Stimulated activated CD8-positive, alpha-beta memory T cell treated with anti-CD3 and anti-CD28 coated beads, Interleukin-7, amount 100 ng/mL, for 48 hours (primary cell): ENCODE data around the gene ASAP2.
"Not testable (repeated sequence)": the region's sequence is repeated elsewhere in the genome, so short reads cannot be mapped to it uniquely, and the experiment has no call there.

ENCODE experiments used
- DNase-seq, 2 donors: peaks; one replicate each; pipeline ENCODE4 v3.0.0-alpha.2; 2020; ENCODE audit warnings: low read depth in 1 of 2; ENCODE audit errors: extremely low read depth in 1 of 2

The ASAP2 gene

DNA sequence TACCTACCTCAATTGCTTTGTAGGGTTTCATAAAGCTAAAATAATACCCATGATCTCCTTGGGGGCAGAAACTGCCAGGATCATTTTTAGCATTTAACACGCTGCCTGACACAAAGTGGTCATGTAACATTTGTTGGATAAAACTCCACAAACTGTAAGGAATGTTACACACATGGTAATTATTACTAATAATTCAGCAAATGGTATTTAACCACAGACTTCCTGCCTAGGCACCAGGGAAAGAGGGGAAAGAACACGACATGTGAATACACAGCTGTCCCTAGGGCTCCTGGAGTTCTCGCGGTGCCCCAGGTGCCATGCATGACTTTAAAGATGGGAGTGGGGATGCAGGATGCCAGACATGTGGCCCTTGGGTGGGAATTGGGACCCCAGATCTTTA, 43.5 kb downstream of the ASAP2 start:
- DNase-seq: no peak

DNA sequence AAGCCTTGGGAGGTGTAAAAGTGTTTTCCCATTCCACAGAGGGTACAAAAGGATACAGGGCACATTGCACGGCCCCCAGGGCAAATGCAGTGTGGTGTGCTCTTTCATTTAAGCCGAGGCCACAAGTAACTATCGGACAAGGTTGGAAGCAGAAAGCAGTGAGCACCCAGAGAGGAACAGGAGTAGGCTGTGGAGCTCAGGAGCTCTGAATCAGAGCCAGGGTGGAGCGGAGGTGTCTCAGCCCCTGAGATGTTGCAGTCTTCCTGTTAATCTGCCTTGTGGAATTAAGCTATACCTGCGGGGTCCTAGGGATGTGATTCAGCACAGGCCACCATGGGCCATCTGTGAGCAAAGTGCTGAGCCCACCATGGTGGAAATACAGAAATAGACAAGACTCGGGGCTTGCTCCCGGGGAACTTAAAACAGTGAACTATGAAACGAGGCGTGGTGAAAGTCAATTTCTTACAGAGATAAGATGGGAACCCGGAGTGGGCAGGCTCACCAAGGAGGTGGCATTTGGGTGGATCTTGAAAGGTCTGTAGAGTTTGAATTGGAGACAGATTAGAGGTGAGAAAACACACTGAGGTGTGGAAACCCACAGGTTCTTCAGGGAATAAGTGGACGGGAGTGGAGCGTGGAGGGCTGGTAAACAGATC, 44.0 kb downstream of the ASAP2 start:
- no peak for DNase-seq

DNA sequence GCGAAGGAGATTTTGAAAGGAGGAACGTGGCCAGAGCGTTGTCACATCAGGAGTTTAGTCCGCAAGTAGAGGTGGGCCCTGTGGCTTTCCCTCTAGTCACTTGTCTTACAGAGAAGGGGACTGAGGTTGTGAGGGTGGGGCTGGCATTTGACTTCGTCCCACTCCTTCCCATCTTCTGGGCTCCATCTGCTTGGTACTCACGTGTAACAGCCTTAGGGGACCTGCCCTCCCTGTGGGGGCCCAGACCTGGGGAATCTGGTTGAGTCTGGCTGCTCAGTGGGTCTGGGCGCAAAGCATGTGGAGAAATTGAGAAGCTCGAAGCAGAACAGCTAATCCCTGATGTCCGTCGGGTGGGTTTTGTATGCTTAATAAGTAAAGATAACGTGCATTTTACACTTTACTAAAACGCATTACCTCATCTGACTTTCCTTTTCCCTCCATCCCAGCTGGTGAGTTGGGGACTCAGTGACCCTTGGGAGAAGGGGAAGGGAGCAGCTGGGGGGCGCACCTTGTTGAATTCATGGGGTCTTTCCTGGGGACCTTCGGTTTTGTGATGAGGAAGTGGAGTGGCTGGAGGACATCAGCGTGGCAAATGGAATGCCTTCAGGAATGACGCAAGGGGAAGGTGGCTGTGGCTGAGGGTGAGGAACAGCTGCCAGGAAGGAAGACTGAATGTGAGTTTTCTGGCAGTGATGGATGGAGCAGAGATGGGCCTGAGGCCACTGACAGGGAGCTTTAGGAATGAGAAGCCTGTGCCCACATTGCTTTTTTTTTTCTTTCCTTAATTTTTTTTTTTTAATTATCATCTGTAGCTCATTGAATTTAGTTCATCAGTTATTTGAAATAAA, 44.8 kb downstream of the ASAP2 start:
- DNase-seq: no peak

DNA sequence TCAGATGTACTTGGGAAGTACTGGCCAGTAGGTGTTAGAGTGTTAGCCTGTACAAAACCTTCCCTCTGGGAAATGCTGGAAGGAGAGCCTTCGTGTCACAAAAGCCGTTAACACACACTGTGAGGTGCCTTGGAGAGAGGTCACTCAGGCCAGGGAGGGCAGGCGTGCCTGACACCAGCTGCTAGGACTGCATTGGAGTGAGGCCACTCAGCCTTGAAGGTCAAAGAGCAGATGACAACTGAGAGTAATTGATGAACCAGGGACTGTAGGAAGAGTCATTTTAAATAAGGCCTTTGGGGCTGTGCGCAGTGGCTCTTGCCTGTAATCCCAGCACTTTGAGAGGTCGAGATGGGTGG, 45.4 kb downstream of the ASAP2 start:
- no peak for DNase-seq

DNA sequence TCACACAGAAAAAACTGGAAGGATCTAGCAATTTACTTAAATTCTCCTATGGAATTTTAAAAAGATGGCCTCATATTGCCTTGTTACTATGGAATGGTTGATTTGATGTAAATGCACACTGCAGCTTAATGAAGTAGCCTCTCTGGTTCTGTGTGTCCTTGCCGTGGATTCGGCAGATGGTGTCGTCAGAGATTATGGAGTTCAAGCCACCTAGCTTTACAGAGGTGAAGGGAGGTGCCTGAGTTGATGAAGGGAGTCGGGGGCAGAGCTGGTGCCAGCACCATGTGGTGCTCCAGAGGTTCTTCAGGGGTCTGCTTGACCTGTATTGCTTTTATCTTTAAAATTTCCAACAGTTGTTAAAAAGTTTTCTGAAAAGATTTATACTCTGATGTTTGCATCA, 48.8 kb downstream of the ASAP2 start:
- DNase-seq: no peak

DNA sequence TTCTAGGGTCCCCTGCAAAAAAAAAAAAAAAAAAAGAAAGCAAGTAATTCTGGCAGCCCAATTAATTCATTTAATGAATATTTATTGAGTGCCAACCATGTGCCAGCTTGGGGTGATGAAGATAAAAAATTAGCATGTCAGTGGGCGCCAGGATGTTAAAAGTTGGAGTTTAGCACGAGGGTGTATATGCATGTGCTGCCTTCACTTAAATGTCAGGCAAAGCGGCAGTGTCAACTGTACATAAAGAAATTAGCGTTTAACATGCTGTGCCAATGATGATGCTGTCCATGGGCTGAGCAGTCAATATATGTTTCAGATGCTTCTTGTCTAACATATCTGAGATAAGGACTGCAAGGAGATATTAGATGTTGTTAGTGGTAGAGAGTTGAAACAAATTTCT, 49.5 kb downstream of the ASAP2 start:
- DNase-seq: no peak

DNA sequence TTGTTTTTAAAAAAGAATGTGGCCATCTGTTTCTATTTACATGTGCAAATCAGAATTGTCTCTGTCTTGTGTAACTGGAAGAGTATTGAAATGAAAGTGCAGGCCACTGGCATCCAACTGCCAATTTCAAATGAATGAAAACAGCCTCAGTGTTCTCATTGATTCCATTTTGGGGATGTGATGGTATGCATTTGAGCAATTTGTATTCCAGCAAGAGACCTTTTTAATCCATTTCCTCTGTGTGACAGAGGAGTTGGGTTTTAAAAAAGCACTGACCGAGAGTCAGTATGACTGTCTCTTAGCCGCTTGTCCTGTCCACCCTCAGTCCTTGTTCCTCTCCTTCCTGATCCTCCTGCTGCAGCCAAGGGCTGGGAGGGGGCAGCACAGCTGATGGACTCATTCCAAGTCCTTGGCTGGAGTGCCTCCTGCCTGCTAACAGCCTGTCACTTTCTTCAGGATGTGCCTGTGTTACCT, 50.0 kb downstream of the ASAP2 start:
- no peak for DNase-seq

DNA sequence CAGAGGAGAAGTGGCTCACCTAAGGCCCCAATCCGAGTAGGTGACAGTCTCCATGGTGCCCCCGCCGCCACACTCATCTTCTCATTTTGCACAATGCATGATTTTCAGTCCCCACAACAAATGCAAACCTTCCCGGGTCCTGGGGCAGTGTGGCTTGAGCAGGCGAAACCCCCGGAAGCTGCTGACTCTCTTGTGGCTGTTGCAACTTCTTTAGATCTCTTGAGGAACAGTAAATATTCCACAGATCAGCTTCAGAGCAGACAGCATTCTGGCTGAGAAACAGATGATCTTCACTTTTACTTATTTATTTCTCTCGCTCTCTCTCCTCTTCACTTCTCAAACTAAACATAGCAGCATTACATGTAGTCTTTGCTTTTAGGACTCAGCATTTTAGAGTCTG, 51.9 kb downstream of the ASAP2 start:
- no peak for DNase-seq

DNA sequence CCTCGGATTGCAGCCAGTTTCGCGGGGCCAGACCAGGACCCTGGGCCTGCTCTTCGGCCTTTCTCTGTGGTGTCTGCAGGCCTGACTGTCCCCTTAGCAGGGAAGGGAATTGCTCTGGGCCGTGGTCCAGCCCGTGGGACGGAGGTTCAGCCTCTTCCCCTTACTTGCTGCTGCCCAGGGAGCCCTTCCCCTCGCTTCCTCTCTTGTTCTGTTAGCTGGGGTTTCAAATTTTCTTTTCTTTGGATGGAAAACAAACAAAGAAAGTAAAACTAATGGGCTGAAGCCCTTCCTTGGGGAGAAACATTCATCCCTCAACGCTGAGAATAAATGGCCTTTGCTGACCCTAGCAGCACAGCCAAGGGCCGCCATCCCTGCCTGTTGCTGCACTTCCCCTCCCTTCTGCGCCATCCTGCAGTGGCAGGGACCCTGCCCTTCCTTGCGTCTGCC, 52.4 kb downstream of the ASAP2 start:
- no peak for DNase-seq

DNA sequence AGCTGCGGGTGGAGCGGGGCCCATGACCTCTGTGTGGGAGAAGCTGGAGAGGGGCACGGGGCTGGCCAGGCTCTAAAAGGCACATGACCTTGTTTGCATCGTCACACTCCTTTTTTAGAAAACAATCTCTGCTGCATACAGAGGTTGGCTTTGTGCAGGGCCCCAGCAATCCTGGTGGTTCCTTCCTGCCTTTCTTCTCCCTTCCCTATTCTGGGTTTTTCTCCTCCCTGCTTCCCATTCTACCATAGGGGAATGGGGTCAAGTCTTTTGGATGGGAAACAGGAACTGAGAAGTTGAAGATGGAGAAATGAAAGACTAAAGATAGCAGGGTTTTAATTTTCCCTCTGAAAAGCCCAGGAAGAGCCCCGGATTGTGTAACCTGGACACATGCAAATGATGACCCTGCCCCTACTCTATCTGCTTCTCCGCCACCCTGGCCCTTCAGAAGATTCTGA, 53.9 kb downstream of the ASAP2 start:
- DNase-seq: no peak

DNA sequence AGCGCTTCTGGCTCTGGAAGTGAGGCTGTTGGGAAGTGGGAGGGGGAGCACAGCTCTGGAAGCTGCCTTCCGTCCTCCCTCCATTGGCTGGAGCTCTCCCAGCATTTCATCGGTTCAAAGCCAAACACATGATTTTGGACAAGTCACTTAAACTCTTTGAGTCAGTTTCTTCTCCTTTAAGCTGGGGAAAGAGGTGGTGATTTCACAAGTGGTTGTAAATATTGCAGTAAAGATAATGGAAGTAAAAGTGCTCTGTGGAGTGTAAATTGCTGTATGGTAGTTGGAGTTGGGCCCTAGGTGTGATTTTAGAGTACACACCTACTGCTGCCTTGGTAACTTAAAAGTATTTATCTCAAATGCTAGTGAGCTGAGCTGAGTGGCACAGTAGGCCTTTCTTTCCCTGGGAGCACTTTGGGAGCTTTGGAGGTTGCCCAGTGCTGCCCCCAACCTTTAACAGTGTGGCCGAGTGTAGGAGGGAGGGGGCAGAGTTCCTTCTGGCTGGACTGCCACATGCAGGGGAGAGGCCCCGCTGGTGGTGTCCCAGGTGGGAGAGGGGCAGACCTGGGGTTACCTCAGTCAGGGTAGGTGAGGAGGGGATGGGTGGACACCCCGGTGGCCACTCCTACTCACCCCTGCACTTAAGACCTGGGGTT, 54.7 kb downstream of the ASAP2 start:
- DNase-seq: no peak

DNA sequence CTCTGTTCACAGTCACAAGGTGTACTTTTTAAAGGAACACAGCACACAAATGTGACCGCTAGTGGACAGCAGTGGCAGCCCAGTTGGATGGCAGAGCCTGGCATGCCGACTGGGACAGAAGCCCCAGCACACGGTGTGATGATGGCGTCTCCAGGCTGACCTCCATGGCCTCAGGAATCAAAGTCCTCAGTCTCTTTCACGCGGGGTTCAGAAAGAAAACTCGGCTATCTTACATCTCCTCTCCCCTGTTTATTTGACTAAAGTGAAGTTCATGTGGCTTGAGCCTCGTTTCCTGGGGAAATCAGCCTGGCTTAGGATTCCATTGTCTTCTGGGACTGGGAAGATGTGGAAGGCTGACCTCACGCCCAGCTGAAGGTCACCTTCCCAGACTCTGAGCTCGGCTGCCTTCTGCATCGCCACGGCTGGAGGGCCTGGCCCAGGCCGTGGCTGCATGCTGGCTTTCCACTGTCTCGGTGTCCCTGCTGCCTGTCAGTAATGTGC, 56.1 kb downstream of the ASAP2 start:
- DNase-seq: no peak

DNA sequence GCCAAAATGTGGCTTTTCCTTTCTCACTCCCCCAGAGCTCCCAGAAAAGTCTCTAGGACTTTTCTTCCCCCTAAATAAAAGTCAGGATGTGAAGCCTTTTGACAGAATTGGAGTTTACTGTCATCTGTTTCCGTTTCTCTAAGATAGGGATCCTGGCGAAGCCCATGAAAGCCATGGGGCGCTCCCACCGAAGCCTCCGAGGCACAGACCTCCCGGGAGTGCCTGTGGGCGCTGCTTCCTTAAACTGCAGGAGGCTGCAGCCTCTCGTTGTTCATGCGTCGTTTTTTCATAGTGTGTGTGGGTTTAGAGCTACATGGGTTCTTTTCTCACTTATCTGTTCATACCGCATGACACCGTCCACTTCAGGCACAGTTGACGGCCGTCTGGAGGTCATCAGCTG, 56.8 kb downstream of the ASAP2 start:
- no peak for DNase-seq

DNA sequence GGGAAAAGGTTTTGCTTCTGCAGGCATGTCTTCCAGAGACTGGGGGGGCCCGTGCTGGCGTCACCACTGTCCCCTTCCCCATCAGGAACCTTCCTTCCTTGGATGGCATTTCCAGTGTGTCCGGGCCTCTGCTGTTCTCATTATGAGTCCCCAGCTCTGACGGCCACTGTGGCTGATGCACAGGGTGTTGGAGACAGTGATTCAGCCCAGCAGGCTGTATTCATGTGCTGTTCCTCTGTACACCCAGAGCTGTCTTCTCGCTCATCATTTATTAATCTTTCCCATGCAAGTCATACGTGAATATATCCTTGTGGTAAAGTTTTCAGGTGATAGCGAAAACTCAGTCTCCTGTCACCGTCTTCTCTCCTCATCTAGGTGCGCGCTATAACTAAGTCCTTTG, 57.7 kb downstream of the ASAP2 start:
- no peak for DNase-seq

DNA sequence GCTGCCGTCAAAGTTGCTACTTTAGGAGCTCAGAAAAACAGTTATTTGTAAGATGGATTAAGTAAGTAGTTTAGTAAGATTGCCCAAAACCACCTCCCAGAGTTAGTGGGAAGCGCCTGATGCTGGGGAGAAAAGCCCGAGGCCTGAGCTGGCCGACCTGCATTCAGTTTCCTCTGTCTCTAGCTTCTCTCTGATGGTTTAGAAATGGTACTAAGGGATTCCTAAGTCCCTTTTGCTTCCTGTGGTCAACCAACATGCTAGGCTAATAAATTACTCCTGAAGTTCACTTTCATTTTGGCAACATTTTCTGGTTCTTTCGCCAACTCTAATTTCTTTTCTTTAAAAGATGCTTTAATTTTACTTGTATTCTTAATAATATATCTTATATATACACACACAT, 60.1 kb downstream of the ASAP2 start:
- DNase-seq: no peak

DNA sequence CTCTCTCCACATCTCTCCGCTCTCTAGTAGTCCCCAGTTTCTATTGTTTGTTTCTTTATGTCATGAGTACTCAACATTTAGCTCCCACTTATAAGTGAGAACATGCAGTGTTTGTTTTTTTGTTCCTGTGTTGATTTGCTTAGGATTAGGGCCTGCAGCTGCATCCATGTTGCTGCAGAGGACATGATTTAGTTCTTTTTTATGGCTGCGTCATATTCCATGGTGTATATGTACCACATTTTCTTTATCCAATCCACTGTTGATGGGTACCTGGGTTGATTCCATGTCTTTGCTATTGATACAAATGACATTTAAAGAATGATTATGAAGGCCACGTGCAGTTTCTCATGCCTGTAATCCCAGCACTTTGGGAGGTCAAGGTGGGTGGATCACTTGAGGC, 60.7 kb downstream of the ASAP2 start:
- not testable (repeated sequence) for DNase-seq

DNA sequence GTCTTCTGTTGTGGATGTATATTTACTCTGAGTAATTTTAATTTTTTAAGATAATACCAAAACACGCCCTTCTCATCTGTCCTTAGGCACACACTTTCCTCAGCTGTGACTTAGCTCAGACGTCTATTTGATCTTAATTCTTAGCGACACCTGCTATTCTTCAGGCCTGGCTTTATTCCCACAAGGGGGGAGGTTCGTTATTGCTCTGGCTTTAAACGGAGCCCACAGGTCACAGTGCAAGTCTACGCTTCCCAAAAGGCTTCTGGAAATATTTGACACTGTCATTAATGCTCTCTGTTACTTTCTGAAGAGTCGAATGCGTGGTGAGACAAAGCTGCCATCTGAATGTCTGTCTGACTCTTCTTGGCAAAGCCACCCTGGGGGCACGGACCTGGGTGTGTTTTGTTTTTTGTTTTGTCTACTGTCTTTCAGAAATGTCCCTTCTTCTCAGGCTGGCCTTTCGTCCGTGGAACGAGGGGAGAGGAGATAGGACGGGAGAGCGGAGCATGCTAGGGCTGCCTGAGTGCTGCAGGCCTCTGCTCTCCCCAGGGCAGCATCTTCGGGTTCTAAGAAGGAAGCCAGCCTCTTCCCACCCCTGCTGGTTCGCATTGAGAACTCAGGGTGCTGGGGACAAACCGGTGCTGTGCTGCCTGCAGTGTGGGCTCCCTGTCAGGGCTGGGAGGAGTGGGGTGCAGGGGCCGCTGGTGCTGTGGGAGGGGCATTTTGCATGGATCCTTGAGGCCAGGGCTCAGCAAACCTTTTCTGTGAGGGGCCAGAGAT, 61.9 kb downstream of the ASAP2 start:
- DNase-seq: no peak

DNA sequence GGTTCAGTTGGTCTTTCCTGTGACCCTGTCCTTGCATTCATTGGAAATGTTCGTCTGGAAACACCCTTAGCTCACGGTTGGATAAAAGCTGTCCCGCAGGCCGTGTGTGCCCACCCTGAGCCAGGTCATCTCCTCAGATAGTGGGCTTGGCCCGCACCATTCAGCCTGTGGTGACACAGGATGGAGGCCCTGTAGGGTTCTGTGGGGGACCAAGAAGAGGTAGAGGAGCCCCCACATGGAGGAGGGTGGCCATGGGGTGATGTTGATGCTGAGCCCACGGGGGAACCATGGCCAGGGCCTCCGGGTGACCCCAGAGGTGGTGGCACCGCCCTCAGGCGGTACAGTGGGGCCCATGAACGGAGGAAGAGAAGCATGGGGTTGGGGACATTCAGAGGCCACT, 62.7 kb downstream of the ASAP2 start:
- DNase-seq: no peak

DNA sequence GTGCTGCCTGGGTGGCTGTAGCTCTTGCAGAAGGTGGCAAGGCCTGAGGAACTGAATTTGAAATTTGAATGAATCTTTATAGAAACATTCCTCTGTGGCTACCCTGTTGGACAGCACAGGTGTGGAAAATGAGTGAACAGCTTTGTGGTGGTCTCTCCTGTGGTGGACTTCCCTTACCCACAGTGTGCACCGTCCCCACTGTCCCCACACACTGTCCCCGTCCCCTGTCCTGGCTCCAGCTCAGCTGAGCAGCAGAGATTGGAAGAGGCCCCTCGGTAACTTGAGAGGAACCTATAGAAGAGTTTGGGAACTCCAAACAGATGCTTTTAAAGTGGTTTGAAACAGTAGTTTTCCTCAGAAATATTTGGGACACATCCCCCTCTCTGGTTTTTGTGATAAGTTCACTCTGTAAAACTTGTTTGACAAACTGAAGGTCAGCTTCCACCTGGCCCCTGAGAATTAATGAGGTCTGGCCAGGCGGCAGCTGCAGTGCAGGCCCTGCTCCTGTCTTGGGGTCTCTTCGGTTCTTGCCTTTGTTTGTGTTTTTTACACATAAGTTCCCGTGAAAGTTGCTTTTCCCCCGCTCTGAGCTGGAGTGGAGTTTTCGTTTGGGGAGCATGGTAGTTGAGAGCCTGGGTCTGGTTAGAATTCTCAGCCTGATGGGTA, 63.2 kb downstream of the ASAP2 start:
- DNase-seq: no peak

DNA sequence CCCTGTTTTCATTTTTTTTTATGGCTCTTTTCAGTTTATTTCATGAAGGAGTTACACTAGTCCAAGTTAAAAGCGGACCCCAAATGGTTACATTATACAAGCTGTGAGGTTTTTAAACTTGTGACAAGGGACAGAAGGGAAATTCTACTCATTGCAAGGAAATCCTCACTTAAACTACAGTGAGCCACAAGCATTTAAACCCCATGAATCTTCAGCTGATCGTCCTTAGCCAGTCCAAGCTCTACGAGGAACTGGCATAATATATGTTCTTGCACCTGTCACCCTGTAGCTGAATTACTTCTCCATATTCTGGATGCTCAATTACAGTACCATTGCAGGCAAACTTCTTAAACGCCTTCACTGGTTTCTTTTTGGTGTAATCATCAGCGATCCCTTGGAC, 64.5 kb downstream of the ASAP2 start:
- DNase-seq: no peak
